Loucy (cell line): ENCODE results near the gene CRADD.

Experiments used
- H2AFZ ChIP-seq: fragments of 200-600 bp; sonication (generic); 2 replicates; pipeline ENCODE4 v1.6.0; 2016; ENCODE audit warnings: antibody characterized with exemption, mild to moderate bottlenecking, low read length, moderate library complexity
- H3F3A ChIP-seq: fragments of 200-600 bp; 2 replicates; pipeline ENCODE4 v1.6.0; 2016; ENCODE audit warnings: antibody characterized with exemption, low read depth, mild to moderate bottlenecking
- H3K27me3 ChIP-seq: fragments of 200-600 bp; sonication (generic); 2 replicates; pipeline ENCODE4 v1.6.1; 2014; ENCODE audit warnings: low read length, mild to moderate bottlenecking; ENCODE audit not compliant: insufficient read depth, poor library complexity, severe bottlenecking
- H3K36me3 ChIP-seq: fragments of 200-600 bp; sonication (generic); 2 replicates; pipeline ENCODE4 v1.6.1; 2016; ENCODE audit warnings: low read length; ENCODE audit not compliant: insufficient read depth
- H3K4me1 ChIP-seq: fragments of 200-600 bp; sonication (generic); 2 replicates; pipeline ENCODE4 v1.5.1; 2014; ENCODE audit warnings: low read length, mild to moderate bottlenecking; ENCODE audit not compliant: insufficient read depth, poor library complexity, severe bottlenecking
- H3K4me2 ChIP-seq: fragments of 200-600 bp; sonication (generic); 2 replicates; pipeline ENCODE4 v1.6.0; 2014; ENCODE audit warnings: antibody characterized with exemption, low read length, low read depth, mild to moderate bottlenecking; ENCODE audit not compliant: poor library complexity, severe bottlenecking
- H3K4me3 ChIP-seq: fragments of 200-600 bp; sonication (generic); 2 replicates; pipeline ENCODE4 v1.5.1; 2014; ENCODE audit warnings: low read length, mild to moderate bottlenecking, mixed read lengths; ENCODE audit not compliant: poor library complexity, severe bottlenecking
- H3K79me2 ChIP-seq: fragments of 200-600 bp; sonication (generic); 2 replicates; pipeline ENCODE4 v1.6.1; 2014; ENCODE audit warnings: low read length; ENCODE audit not compliant: insufficient read depth
- H3K9ac ChIP-seq: fragments of 200-600 bp; sonication (generic); 2 replicates; pipeline ENCODE4 v1.6.0; 2014; ENCODE audit warnings: mild to moderate bottlenecking, low read depth, low read length, moderate library complexity; ENCODE audit not compliant: poor library complexity, severe bottlenecking
- H3K9me2 ChIP-seq: fragments of 200-600 bp; sonication (generic); replicated peaks from 2 replicates; pipeline ENCODE4 v1.6.1; 2016; ENCODE audit warnings: low read depth, low read length, mixed read lengths
- H3K9me3 ChIP-seq: fragments of 200-600 bp; sonication (generic); 2 replicates; pipeline ENCODE4 v1.6.1; 2014; ENCODE audit warnings: mild to moderate bottlenecking, antibody characterized with exemption, low read length, low read depth; ENCODE audit not compliant: insufficient read depth
- H4K20me1 ChIP-seq: fragments of 200-600 bp; sonication (generic); 2 replicates; pipeline ENCODE4 v1.6.0; 2014; ENCODE audit warnings: antibody characterized with exemption, low read length, mild to moderate bottlenecking; ENCODE audit not compliant: insufficient read depth, poor library complexity, severe bottlenecking
- CTCF ChIP-seq: fragments of 200-600 bp; sonication (generic); conservative IDR thresholded peaks from 2 replicates; pipeline ENCODE4 v1.5.1; 2014; ENCODE audit warnings: mild to moderate bottlenecking, antibody characterized with exemption, low read length
- EZH2phosphoT487 ChIP-seq: fragments of 200-600 bp; IDR thresholded peaks from 2 replicates; pipeline ENCODE4 v1.6.1; 2018; ENCODE audit warnings: antibody characterized with exemption, mild to moderate bottlenecking, moderate library complexity, borderline replicate concordance

The CRADD gene

GRCh38 chr12:93720559-93720958, 43.4 kb downstream of the CRADD start:
- no peak overlapping the region for H3K9ac ChIP-seq
- H3K9me2 ChIP-seq, result no peaks in the 10 kb centered on the region
- H4K20me1 ChIP-seq, result no peaks in the 10 kb centered on the region

GRCh38 chr12:93722179-93722578, 45.0 kb downstream of the CRADD start:
- TF ChIP-seq CTCF, result no peak
- TF ChIP-seq EZH2phosphoT487, result no peak
- Histone ChIP-seq H3K9me3 (peaks cover 27% of the 10 kb centered on the region; the same call in 1 of the 2 replicates), H3K36me3 (no peaks in the 10 kb centered on the region), H3F3A (no peaks in the 10 kb centered on the region), H3K79me2 (no peaks in the 10 kb centered on the region), H3K9me2 (no peaks in the 10 kb centered on the region), H4K20me1 (no peaks in the 10 kb centered on the region), H3K9ac (no peak overlapping the region), H3K4me3 (no peak overlapping the region), H2AFZ (no peak overlapping the region), H3K4me2 (no peak overlapping the region), H3K4me1 (peaks cover 4% of the 10 kb centered on the region), H3K27me3 (no peaks in the 10 kb centered on the region)

More at GRCh38 chr12:93720559-93720958, 43.4 kb downstream of the CRADD start:
- TF ChIP-seq CTCF (no peak), EZH2phosphoT487 (no peak)
- Histone ChIP-seq H3K36me3 (no peaks in the 10 kb centered on the region), H3K4me3 (no peak overlapping the region), H3F3A (no peaks in the 10 kb centered on the region), H3K9me3 (peaks cover 27% of the 10 kb centered on the region; the same call in 1 of the 2 replicates), H2AFZ (no peak overlapping the region), H3K4me1 (no peaks in the 10 kb centered on the region), H3K4me2 (no peak overlapping the region), H3K79me2 (no peaks in the 10 kb centered on the region), H3K27me3 (no peaks in the 10 kb centered on the region)

- H3K4me1 ChIP-seq, result peaks cover 7% of the 10 kb centered on the region
- H3K4me2 ChIP-seq, result no peak overlapping the region
- no peaks in the 10 kb centered on the region for H3K27me3 ChIP-seq
- no peaks in the 10 kb centered on the region for H4K20me1 ChIP-seq
- no peaks in the 10 kb centered on the region for H3F3A ChIP-seq
- no peak overlapping the region for H3K9ac ChIP-seq
- no peaks in the 10 kb centered on the region for H3K36me3 ChIP-seq
- no peak for TF ChIP-seq CTCF
- TF ChIP-seq EZH2phosphoT487, result no peak
- H2AFZ ChIP-seq, result no peak overlapping the region
- H3K9me3 ChIP-seq, result peaks cover 23% of the 10 kb centered on the region; the same call in 1 of the 2 replicates
- H3K4me3 ChIP-seq, result no peak overlapping the region
- no peaks in the 10 kb centered on the region for H3K79me2 ChIP-seq
- H3K9me2 ChIP-seq, result no peaks in the 10 kb centered on the region
These were observed 45.8 kb downstream of the CRADD start for GRCh38 chr12:93722835-93723567.
